H9 (cell line): ENCODE measurements around the gene DEPDC5. TPM values are rescaled to one million over a fixed set of nuclear protein-coding genes. Genes with fewer than 3 reads are reported as not detected.

ENCODE experiments used
- DNase-seq: peaks from one replicate; pipeline ENCODE4 v3.0.0-alpha.2; 2017
- H2AFZ ChIP-seq: one replicate; pipeline ENCODE4 v1.6.1; 2013; ENCODE audit warnings: mild to moderate bottlenecking, low read length, control low read depth, moderate library complexity
- H2AK5ac ChIP-seq: 2 replicates; pipeline ENCODE4 v1.6.1; 2013; ENCODE audit warnings: low read length, control low read depth, mixed read lengths; ENCODE audit not compliant: insufficient read length
- H2BK120ac ChIP-seq: one replicate; pipeline ENCODE4 v1.6.1; 2013; ENCODE audit warnings: low read depth, mild to moderate bottlenecking, low read length, control low read depth, inconsistent platforms; ENCODE audit not compliant: poor library complexity, severe bottlenecking
- H2BK12ac ChIP-seq: 2 replicates; pipeline ENCODE4 v1.6.1; 2013; ENCODE audit warnings: low read length, control low read depth, mixed read lengths, low read depth; ENCODE audit not compliant: insufficient read length
- H2BK15ac ChIP-seq: 2 replicates; pipeline ENCODE4 v1.6.1; 2013; ENCODE audit warnings: low read depth, low read length, control low read depth
- H2BK20ac ChIP-seq: one replicate; pipeline ENCODE4 v1.6.1; 2013; ENCODE audit warnings: low read depth, mild to moderate bottlenecking, low read length, control low read depth, inconsistent platforms; ENCODE audit not compliant: poor library complexity, severe bottlenecking
- H2BK5ac ChIP-seq: 2 replicates; pipeline ENCODE4 v1.6.1; 2013; ENCODE audit warnings: low read length, control low read depth, mixed read lengths; ENCODE audit not compliant: insufficient read length
- H3K14ac ChIP-seq: 2 replicates; pipeline ENCODE4 v1.6.1; 2013; ENCODE audit warnings: low read length, control low read depth; ENCODE audit not compliant: insufficient read depth
- H3K18ac ChIP-seq: 2 replicates; pipeline ENCODE4 v1.6.1; 2013; ENCODE audit warnings: low read depth, mild to moderate bottlenecking, mixed read lengths, low read length, control low read depth; ENCODE audit not compliant: insufficient read length
- H3K23ac ChIP-seq: 2 replicates; pipeline ENCODE4 v1.6.1; 2013; ENCODE audit warnings: low read length, control low read depth, mixed read lengths, low read depth; ENCODE audit not compliant: insufficient read length
- H3K23me2 ChIP-seq: 2 replicates; pipeline ENCODE4 v1.6.1; 2013; ENCODE audit warnings: low read depth, mild to moderate bottlenecking, mixed read lengths, low read length, control low read depth; ENCODE audit not compliant: insufficient read length, poor library complexity, severe bottlenecking
- H3K27ac ChIP-seq: 2 replicates; pipeline ENCODE4 v1.5.1; 2013; ENCODE audit warnings: low read length, control low read depth, mixed read lengths, low read depth; ENCODE audit not compliant: insufficient read length
- H3K27me3 ChIP-seq: 2 replicates; pipeline ENCODE4 v1.6.1; 2013; ENCODE audit warnings: low read length, control low read depth, inconsistent platforms; ENCODE audit not compliant: insufficient read depth
- H3K4ac ChIP-seq: 2 replicates; pipeline ENCODE4 v1.6.1; 2013; ENCODE audit warnings: low read depth, mild to moderate bottlenecking, control low read depth, inconsistent platforms, low read length, moderate library complexity
- H3K4me1 ChIP-seq: 2 replicates; pipeline ENCODE4 v1.6.1; 2013; ENCODE audit warnings: low read length, control low read depth, inconsistent platforms; ENCODE audit not compliant: insufficient read depth
- H3K4me2 ChIP-seq: 2 replicates; pipeline ENCODE4 v1.6.1; 2013; ENCODE audit warnings: low read length, control low read depth, mixed read lengths; ENCODE audit not compliant: insufficient read length, insufficient read depth
- H3K56ac ChIP-seq: 2 replicates; pipeline ENCODE4 v1.6.1; 2013; ENCODE audit warnings: low read depth, mild to moderate bottlenecking, mixed read lengths, low read length, control low read depth; ENCODE audit not compliant: insufficient read length
- H3K79me1 ChIP-seq: 2 replicates; pipeline ENCODE4 v1.6.1; 2013; ENCODE audit warnings: low read depth, mild to moderate bottlenecking, moderate library complexity, low read length, control low read depth, inconsistent platforms; ENCODE audit not compliant: insufficient read depth, poor library complexity, severe bottlenecking
- H3K79me2 ChIP-seq: 2 replicates; pipeline ENCODE4 v1.6.1; 2013; ENCODE audit warnings: low read length, control low read depth, inconsistent platforms; ENCODE audit not compliant: insufficient read depth
- H3K9ac ChIP-seq: 2 replicates; pipeline ENCODE4 v1.6.1; 2013; ENCODE audit warnings: low read length, control low read depth, mixed read lengths; ENCODE audit not compliant: insufficient read length; ENCODE audit errors: extremely low read depth
- H3K9me3 ChIP-seq: one replicate; pipeline ENCODE4 v1.6.1; 2013; ENCODE audit warnings: low read depth, low read length, inconsistent platforms; ENCODE audit not compliant: control insufficient read depth
- H3T11ph ChIP-seq: one replicate; pipeline ENCODE4 v1.6.1; 2013; ENCODE audit warnings: mild to moderate bottlenecking, low read length, control low read depth, inconsistent platforms
- H4K20me1 ChIP-seq: one replicate; pipeline ENCODE4 v1.6.1; 2013; ENCODE audit not compliant: control insufficient read depth, insufficient read length, insufficient read depth
- H4K5ac ChIP-seq: 2 replicates; pipeline ENCODE4 v1.6.1; 2013; ENCODE audit warnings: low read depth, mild to moderate bottlenecking, mixed read lengths, low read length, control low read depth; ENCODE audit not compliant: insufficient read length
- H4K8ac ChIP-seq: replicated peaks from 2 replicates; pipeline ENCODE4 v1.6.1; 2013; ENCODE audit warnings: low read length, control low read depth, mixed read lengths, low read depth; ENCODE audit not compliant: insufficient read length
- H4K91ac ChIP-seq: 2 replicates; pipeline ENCODE4 v1.6.1; 2013; ENCODE audit warnings: low read depth, mild to moderate bottlenecking, moderate library complexity, mixed read lengths, low read length, control low read depth; ENCODE audit not compliant: insufficient read length
- H3K27ac Mint-ChIP-seq, 3 experiments: 2 replicates in 2 of 3; 3 replicates in 1 of 3; pipeline ENCODE4 v1.8.0; 2020 to 2021; ENCODE audit warnings: mixed read lengths in 3 of 3, mild to moderate bottlenecking in 1 of 3, moderate library complexity in 1 of 3
- H3K27me3 Mint-ChIP-seq: 2 replicates; pipeline ENCODE4 v1.8.0; 2021; ENCODE audit warnings: low read depth, mild to moderate bottlenecking, moderate library complexity, mixed read lengths
- H3K36me3 Mint-ChIP-seq, 3 experiments: 2 replicates in 2 of 3; 3 replicates in 1 of 3; pipeline ENCODE4 v1.8.0; 2020 to 2021; ENCODE audit warnings: low read depth in 3 of 3, mixed read lengths in 3 of 3; ENCODE audit not compliant: insufficient read depth in 1 of 3
- H3K4me1 Mint-ChIP-seq, 2 experiments: 2 replicates each; pipeline ENCODE4 v1.8.0; 2020; ENCODE audit warnings: mixed read lengths in 2 of 2
- H3K4me3 Mint-ChIP-seq, 2 experiments: 2 replicates in 1 of 2; 3 replicates in 1 of 2; pipeline ENCODE4 v1.8.0; 2020 to 2021; ENCODE audit warnings: mild to moderate bottlenecking in 2 of 2, mixed read lengths in 2 of 2, moderate library complexity in 1 of 2
- H3K9me3 Mint-ChIP-seq, 2 experiments: 2 replicates in 1 of 2; 3 replicates in 1 of 2; pipeline ENCODE4 v1.8.0; 2020; ENCODE audit warnings: mild to moderate bottlenecking in 2 of 2, mixed read lengths in 2 of 2, moderate library complexity in 1 of 2
- CTCF ChIP-seq: fragments of 200-600 bp; sonication (generic); conservative IDR thresholded peaks from 3 replicates; pipeline ENCODE4 v1.8.0; 2021; ENCODE audit warnings: antibody characterized with exemption, mild to moderate bottlenecking
- whole genome bisulfite sequencing: extraction: QIAGEN DNeasy Blood & Tissue Kit; methylation state at CpG from one replicate; pipeline ENCODE4 v1.1.7; 2013; ENCODE audit warnings: missing lambda C conversion rate, low lambda C conversion rate, mixed read lengths; ENCODE audit not compliant: insufficient read length; ENCODE audit errors: extremely low coverage; 5-methylcytosine and 5-hydroxymethylcytosine counted together
- total RNA-seq: library from RNA; stranded (reverse); gene quantifications from 2 replicates; pipeline ENCODE4 v1.2.1, GENCODE V29; 2021

The DEPDC5 gene
- total RNA-seq, 1 experiment from 2014 or later: 29.2 TPM

- Mint-ChIP-seq H3K4me1 (peaks cover 4 to 7% of the 10 kb centered on the region in 2 experiments; a peak in 2 of 4 replicates), H3K27me3 (no peaks in the 10 kb centered on the region), H3K9me3 (peaks cover 19 to 21% of the 10 kb centered on the region in 2 experiments), H3K4me3 (no peak overlapping the region), H3K27ac (peak overlapping the region in 1 of 3 experiments; percentile 81; a peak in 1 of 7 replicates), H3K36me3 (peaks cover 34 to 81% (median 66%) of the 10 kb centered on the region in 3 experiments)
- Histone ChIP-seq H2AK5ac (no peak overlapping the region), H3K27ac (no peak overlapping the region), H3K79me1 (no peaks in the 10 kb centered on the region), H4K5ac (no peak overlapping the region), H3K18ac (no peak overlapping the region), H4K8ac (no peak overlapping the region), H3K23ac (no peak overlapping the region), H3K56ac (no peak overlapping the region), H3K4me1 (no peaks in the 10 kb centered on the region), H3K23me2 (no peaks in the 10 kb centered on the region), H2BK12ac (no peak overlapping the region), H3K14ac (no peak overlapping the region), H3K79me2 (no peaks in the 10 kb centered on the region), H2BK15ac (no peak overlapping the region), H4K91ac (no peak overlapping the region), H2BK5ac (no peak overlapping the region), H3T11ph (no peak overlapping the region), H2BK120ac (no peak overlapping the region), H3K9me3 (no peaks in the 10 kb centered on the region), H2BK20ac (no peak overlapping the region), H3K4me2 (no peak overlapping the region), H2AFZ (no peak overlapping the region), H3K4ac (no peak overlapping the region), H3K9ac (no peak overlapping the region), H4K20me1 (no peaks in the 10 kb centered on the region), H3K27me3 (no peaks in the 10 kb centered on the region)
- TF ChIP-seq CTCF: no peak
- no peak for DNase-seq
- WGBS: no CpG with 5 or more reads among the region's 17 CpGs
These were observed 91.1 kb downstream of the DEPDC5 start for GRCh38 chr22:31844941-31845340.
